ENCODE measurements around the gene EIF5B.
"Not testable (repeated sequence)": the region's sequence is repeated elsewhere in the genome, so short reads cannot be mapped to it uniquely, and the experiment has no call there.

The EIF5B gene, protein sequence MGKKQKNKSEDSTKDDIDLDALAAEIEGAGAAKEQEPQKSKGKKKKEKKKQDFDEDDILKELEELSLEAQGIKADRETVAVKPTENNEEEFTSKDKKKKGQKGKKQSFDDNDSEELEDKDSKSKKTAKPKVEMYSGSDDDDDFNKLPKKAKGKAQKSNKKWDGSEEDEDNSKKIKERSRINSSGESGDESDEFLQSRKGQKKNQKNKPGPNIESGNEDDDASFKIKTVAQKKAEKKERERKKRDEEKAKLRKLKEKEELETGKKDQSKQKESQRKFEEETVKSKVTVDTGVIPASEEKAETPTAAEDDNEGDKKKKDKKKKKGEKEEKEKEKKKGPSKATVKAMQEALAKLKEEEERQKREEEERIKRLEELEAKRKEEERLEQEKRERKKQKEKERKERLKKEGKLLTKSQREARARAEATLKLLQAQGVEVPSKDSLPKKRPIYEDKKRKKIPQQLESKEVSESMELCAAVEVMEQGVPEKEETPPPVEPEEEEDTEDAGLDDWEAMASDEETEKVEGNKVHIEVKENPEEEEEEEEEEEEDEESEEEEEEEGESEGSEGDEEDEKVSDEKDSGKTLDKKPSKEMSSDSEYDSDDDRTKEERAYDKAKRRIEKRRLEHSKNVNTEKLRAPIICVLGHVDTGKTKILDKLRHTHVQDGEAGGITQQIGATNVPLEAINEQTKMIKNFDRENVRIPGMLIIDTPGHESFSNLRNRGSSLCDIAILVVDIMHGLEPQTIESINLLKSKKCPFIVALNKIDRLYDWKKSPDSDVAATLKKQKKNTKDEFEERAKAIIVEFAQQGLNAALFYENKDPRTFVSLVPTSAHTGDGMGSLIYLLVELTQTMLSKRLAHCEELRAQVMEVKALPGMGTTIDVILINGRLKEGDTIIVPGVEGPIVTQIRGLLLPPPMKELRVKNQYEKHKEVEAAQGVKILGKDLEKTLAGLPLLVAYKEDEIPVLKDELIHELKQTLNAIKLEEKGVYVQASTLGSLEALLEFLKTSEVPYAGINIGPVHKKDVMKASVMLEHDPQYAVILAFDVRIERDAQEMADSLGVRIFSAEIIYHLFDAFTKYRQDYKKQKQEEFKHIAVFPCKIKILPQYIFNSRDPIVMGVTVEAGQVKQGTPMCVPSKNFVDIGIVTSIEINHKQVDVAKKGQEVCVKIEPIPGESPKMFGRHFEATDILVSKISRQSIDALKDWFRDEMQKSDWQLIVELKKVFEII

DNA sequence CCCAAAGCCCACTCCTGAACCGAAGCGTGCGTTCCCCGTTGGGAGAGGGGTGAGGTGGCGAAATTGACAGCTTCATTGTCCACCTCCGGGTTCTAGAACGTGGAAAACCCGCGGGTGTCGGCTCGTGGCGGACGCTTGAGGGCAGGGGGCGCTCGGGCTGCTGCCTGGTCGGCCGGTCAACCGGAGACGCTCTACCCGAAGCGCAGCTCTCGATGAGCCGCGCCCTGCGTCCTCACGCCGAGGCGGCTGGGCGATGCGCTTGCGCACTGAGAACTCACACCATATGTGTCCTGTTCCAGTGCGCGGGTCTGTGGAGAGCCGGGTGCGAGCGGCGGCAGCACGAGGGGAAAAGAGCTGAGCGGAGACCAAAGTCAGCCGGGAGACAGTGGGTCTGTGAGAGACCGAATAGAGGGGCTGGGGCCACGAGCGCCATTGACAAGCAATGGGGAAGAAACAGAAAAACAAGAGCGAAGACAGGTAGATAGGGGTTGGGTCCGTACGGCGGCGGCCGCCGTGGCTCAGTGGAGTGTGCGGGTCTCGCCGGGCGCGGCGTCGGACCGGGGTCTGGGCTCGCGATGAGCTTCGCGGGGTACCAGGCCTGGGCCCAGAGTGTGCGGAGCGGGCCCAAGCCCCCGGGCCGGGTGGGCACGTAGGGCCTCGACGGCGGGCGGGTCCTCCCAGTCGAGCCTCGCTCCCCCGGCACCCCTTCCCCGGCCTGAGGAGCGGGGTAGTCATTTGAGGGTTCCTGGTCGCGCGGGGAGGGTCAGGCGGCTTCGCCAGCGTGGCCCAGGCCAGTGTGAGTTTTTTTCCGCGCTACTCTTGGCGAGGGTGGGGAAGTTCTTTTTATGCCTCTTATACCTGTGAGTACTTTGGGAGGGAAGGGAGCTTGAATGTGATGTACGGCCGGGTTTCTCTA, at the start of gene EIF5B:
EIF5B (plus strand) TSS at position 277 of the 916 bp plus-strand sequence; CDS start at position 443, 166 bp downstream.
- TF ChIP-seq, protein P1, sequence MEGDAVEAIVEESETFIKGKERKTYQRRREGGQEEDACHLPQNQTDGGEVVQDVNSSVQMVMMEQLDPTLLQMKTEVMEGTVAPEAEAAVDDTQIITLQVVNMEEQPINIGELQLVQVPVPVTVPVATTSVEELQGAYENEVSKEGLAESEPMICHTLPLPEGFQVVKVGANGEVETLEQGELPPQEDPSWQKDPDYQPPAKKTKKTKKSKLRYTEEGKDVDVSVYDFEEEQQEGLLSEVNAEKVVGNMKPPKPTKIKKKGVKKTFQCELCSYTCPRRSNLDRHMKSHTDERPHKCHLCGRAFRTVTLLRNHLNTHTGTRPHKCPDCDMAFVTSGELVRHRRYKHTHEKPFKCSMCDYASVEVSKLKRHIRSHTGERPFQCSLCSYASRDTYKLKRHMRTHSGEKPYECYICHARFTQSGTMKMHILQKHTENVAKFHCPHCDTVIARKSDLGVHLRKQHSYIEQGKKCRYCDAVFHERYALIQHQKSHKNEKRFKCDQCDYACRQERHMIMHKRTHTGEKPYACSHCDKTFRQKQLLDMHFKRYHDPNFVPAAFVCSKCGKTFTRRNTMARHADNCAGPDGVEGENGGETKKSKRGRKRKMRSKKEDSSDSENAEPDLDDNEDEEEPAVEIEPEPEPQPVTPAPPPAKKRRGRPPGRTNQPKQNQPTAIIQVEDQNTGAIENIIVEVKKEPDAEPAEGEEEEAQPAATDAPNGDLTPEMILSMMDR (conservative IDR thresholded peaks at IDR 0.05; ENCODE audit: low read depth, low read length) = peak; percentile 60
- peak; percentile 84 for DNase-seq (ENCODE audit: low read depth)
- H3K4me3 ChIP-seq (ENCODE audit: low read length) = peak within 1 kb of the TSS; percentile 98

DNA sequence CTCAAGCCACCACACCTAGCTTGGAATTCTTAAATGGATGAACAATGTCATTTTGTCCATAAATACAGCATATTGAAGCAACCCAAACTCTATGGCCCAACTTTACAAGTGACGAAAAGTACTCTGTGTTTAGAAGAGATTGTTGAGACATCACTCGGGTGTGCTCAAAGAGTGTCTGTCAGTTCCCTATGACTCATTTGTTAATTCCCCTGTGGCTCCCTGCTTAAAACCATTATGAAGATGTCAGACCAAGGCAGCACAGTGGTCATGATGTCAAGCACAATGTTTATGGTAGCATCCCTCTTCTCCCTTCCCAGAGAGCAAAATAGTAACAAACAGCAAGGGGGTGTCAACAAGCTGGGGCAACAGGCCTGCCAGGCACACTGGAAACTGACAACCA, 39.2 kb upstream of the EIF5B start:
- TF ChIP-seq, protein P1 (conservative IDR thresholded peaks at IDR 0.05; ENCODE audit: low read depth, low read length) = no peak
- DNase-seq (ENCODE audit: low read depth) = no peak
- no peak overlapping the region for H3K4me3 ChIP-seq (ENCODE audit: low read length)

DNA sequence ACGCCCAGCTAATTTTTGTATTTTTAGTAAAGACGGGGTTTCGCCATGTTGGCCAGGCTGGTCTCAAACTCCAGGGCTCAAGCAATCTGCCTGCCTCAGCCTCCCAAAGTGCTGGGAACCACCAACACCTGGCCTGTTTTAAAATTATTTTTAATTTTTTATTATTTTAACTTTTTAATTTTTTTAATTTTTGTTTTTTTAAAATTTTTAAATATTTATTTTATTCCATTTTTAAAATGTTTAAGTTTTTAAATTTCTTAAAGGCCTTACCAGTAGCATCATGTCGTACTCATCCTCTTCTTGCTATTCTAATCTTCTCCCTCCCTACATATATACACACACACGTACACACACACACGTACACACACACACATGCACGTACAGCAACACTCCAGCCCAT, 37.6 kb upstream of the EIF5B start:
- TF ChIP-seq, protein P1 (conservative IDR thresholded peaks at IDR 0.05; ENCODE audit: low read depth, low read length) = no peak
- DNase-seq (ENCODE audit: low read depth) = no peak

DNA sequence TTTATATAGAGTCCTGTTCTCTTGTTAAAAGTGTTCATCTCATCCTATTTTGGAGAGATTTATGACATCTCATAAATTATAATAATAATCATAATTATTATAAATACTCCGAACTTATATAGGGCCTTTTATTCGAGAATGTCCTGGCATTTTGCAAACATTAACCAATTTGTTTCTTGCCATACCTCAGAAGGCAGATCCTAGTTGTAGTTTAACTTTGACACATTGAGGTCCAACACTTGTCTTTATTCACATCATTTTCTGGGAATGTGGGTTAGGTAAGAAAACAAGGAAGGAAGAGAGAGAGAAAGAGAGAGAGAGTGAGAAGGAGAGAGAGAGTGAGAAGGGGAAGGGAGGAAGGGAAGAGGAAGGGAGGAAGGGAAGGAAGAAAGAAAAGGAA, 36.1 kb upstream of the EIF5B start, which contains the start of gene LYG1:
LYG1 (minus strand) TSS at position 101 of the 400 bp plus-strand sequence. CDS start 5,527 bp downstream, outside the sequence.
- H3K4me3 ChIP-seq (ENCODE audit: low read length); DNase-seq (ENCODE audit: low read depth): not testable (repeated sequence)

More for the DNA sequence above, 37.6 kb upstream of the EIF5B start:
- H3K4me3 ChIP-seq (ENCODE audit: low read length) = no peak overlapping the region

DNA sequence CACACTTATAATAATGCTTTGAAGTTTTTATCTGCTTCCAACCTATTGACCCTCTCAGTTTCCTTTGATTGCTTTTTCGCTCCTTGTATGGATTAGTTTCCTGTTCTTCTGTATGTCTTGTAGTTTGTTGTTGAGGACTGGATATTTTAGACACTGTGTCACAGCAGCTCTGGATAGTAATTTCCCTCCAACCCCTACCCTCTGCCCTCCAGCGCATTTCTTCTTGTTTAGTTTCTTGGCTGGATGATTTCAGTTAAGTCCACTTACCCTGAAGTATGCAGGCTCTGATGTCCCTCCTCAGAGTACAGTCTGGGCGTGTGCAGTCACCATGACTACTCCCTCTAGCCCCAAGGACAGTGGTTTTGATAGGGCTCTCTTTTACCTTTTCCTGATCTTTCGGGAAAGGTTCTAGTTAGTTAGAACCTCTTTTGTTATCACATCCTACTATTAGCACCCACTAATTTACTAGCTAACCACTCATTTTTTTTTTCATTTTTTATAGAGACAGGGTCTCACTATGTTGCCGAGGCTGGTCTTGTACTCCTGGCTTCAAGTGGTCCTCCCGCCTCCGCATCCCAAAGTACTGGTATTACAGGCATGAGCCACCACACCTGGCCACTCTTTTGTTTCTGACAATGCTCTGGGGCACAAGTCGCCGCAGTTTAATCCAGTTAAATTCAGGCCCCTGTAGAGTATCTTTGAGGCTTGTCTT, 19.9 kb upstream of the EIF5B start:
- no peak overlapping the region for H3K4me3 ChIP-seq (ENCODE audit: low read length)
- TF ChIP-seq, protein P1 (conservative IDR thresholded peaks at IDR 0.05; ENCODE audit: low read depth, low read length) = no peak
- no peak for DNase-seq (ENCODE audit: low read depth)

DNA sequence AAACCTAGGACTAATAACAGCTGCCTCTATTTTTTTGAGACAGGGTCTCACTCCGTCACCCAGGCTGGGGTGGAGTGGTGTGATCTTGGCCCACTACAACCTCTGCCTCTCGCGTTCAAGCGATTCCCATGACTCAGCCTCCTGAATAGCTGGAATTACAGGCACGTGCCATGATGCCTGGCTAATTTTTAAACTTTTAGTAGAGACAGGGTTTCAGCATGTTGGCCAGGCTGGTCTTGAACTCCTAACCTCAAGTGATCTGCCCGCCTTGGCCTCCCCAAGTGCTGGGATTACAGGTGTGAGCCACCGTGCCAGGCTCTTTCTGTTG, 19.4 kb upstream of the EIF5B start:
- not testable (repeated sequence) for DNase-seq (ENCODE audit: low read depth); H3K4me3 ChIP-seq (ENCODE audit: low read length)

DNA sequence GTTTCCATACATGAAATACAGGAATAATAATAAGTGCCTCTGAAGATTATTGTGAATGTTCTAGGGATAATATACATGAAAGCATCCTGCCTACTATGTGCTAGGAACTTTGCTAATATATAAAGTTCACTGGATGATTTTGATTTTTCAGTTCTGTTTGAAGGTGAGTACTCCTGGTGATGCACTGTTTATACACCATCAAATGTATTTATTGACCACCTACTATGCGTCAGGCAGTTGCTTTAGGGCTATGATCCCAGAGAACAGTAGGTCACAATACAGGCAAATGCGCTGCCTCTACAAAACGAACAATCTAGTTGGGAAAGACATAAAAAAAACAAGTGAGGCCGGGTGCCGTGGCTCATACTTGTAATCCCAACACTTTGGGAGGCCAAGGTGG, 11.8 kb upstream of the EIF5B start:
- TF ChIP-seq, protein P1 (conservative IDR thresholded peaks at IDR 0.05; ENCODE audit: low read depth, low read length) = no peak
- H3K4me3 ChIP-seq (ENCODE audit: low read length) = no peak overlapping the region
- DNase-seq (ENCODE audit: low read depth) = no peak

Measured in retinal pigment epithelial cell (primary cell).